GM12873 (cell line): ENCODE results near the gene THSD1.

ENCODE experiments used
- TF ChIP-seq, protein P1 (sequence below): IDR thresholded peaks from 2 replicates; pipeline ENCODE4 v1.5.1; 2012; ENCODE audit warnings: low read depth, mild to moderate bottlenecking, moderate library complexity, low read length, control low read depth; ENCODE audit not compliant: insufficient read depth; ENCODE audit errors: missing control alignments

The THSD1 gene

DNA sequence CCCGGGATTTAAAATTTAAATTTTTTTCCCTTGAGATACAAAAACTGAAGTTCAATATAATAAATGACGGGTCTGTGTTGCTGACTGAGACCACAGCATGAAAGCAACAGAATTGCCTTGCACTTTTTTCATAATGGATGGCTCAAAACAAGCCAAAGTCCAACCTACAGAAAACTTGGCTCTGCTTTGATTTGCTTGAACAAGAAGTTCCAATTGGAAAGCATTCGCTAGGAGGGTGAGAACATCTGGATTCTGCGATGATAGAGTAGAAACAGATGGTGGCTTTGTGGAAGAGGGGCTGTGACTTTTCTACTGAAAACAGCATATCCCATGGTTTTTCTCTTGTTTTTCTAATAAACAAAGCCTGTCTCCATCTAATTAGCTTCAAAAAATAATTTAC lies 46.4 kb downstream of the THSD1 start:
- TF ChIP-seq, protein P1, sequence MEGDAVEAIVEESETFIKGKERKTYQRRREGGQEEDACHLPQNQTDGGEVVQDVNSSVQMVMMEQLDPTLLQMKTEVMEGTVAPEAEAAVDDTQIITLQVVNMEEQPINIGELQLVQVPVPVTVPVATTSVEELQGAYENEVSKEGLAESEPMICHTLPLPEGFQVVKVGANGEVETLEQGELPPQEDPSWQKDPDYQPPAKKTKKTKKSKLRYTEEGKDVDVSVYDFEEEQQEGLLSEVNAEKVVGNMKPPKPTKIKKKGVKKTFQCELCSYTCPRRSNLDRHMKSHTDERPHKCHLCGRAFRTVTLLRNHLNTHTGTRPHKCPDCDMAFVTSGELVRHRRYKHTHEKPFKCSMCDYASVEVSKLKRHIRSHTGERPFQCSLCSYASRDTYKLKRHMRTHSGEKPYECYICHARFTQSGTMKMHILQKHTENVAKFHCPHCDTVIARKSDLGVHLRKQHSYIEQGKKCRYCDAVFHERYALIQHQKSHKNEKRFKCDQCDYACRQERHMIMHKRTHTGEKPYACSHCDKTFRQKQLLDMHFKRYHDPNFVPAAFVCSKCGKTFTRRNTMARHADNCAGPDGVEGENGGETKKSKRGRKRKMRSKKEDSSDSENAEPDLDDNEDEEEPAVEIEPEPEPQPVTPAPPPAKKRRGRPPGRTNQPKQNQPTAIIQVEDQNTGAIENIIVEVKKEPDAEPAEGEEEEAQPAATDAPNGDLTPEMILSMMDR = no peak

DNA sequence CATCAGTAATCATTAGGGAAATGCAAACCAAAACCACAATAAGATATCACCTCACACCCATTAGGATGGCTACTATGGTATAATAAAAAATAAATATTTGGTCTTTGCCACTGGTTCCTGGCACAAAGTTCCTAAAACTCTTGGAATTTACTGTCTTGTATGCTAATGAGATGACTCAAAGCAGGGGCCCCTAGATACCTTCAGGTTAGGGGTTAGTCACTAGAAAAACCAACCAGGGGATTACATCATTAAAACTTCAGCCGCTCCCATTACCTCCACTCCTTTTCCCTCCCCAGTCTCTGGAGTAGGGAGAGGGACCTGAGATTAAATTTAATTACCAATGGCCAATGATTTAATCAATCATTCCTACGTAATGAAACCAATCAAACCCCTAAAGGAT lies 49.6 kb downstream of the THSD1 start:
- TF ChIP-seq, protein P1 = no peak

DNA sequence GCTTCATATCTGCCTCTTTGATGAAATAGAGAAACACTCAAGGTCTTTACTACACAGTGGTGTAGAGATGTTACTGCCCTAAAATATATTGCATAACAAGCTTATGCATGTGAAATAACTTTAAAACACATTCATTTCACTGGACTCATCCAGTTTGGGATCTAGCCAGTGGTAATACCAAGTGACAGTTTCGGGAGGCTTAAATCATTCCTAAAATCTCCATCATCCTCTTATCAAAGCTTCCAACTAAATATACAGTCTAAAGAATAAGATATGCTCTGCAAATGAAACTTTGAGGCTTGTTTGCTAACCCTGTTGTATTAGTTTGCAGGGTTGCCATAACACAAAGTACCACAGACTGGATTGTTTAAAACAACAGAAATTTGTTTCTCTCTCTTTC lies 52.8 kb downstream of the THSD1 start:
- TF ChIP-seq, protein P1 = no peak

DNA sequence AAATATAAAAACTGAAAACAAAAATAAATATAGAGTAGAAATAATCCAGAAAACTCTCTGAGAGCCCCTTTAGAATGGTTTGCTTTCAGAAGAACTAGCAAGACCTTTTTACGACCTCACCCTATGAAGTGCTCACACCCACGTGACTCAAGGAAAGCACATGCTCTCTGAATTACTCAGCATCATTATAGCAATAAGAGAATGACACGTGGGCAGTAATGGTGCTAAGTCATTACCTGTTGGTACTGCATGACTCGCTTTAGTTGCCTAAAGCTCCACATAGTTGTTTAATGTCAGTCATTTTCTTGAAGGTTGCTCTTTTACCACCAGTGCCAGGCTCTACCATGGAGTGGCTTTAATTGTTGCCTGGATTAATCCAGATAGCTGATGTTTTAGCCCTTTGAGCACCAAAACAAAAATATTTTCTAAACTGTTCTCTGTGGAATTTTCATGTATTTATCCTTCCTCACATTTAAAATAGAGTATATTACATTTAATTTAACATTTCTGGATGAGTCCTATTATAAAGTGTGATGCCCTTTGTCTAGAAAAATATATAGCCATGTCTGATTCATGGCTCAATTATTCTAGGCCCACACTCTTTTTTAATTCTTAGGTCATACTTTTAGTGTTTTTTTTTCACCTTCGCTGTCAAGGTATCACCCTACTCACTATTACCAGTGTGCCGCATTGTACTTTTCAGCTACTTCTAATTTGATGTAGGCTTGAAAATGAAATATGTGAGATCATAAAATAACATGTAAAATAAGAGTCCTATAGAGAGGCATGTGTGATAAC lies 56.8 kb downstream of the THSD1 start:
- TF ChIP-seq, protein P1 = no peak

DNA sequence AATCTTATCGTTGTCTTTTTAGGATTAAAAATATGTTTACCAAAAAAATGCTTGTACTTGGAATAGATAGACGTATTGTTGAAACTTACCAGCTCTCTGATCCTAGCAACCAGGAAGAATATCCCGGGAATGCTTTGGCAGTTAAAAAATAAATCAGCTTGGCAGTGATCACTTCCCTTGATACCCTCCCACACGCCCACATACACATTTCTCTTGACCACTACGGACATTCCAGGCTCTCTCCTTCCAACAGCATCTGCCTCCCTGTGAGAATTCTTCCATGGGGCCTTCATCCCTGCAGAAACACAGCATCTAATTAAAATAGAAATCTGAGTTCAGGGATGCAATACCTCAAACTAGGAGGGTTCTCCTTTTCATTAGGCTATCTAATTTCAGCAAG lies 57.9 kb downstream of the THSD1 start:
- TF ChIP-seq, protein P1 = no peak

DNA sequence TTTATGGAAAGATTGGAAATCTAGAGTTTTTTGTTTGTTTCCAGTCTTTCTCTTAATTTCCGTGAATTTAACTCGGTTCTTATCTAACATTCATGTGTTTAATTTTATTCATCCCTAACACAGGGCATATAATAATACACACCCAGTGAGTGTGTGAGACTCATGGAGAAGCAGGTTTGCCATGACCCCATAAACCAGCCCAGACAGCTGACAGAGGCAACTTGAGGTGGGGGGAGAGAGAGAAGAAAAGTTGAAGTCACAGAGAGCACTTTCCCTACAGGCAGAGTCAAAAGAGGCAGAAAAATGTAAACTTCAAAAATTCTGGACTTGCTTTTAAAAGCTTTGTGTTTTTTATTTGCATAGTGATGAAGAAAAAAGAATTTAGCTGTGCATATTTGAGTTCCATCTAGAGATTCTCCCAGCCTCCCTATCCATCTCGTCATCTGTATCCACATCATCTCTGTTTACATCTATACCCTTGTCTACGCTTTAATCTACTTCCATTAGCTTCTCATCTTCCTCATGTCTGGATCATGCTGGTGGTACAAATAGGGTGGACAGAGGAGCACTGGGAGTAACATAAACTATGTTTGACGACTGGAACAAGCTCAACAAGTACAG lies 60.2 kb downstream of the THSD1 start:
- TF ChIP-seq, protein P1 = no peak

DNA sequence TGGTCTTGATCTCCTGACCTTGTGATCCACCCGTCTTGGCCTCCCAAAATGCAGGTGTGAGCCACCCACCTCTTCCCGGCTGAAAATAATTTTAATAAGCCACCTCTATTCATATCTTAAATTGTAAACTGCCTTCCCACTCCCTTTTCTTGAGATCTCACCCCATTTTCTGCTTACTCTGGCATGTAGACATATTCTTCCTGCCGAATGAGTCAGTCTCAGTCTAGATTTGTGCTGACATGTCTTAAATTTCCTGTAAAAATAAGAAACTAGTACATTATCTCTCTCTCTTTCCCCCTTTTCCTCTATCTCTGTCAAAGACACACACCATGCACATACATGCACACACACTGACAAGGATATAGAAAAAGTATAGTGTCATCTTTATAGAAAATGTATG lies 60.9 kb downstream of the THSD1 start:
- TF ChIP-seq, protein P1 = no peak
